Esophagus muscularis mucosa (tissue), 4 donors: ENCODE measurements around the gene ERAS. TPM values are rescaled to one million over a fixed set of nuclear protein-coding genes. Genes with fewer than 3 reads are reported as not detected.

Experiments used
- DNase-seq: peaks from one replicate; pipeline ENCODE4 v3.0.0-alpha.2; 2017; ENCODE audit errors: extremely low spot score
- H3K27ac ChIP-seq, 4 donors: fragments of 200-600 bp; sonication (generic); replicated peaks in 1 of 4; 1 replicate in 3 of 4; 2 replicates in 1 of 4; pipeline ENCODE4 v1.5.1; 2016 to 2019; ENCODE audit warnings: mild to moderate bottlenecking in 1 of 4
- H3K27me3 ChIP-seq, 4 donors: fragments of 200-600 bp; sonication (generic); one replicate each; pipeline versions ENCODE4 v1.5.1 to v1.6.0; 2016 to 2019
- H3K36me3 ChIP-seq, 4 donors: fragments of 200-600 bp; sonication (generic); one replicate each; pipeline ENCODE4 v1.5.1; 2016 to 2019
- H3K4me1 ChIP-seq, 4 donors: fragments of 200-600 bp; sonication (generic); one replicate each; pipeline ENCODE4 v1.5.1; 2016 to 2019
- H3K4me3 ChIP-seq, 4 donors: fragments of 200-600 bp; sonication (generic); 1 replicate in 2 of 4; 2 replicates in 2 of 4; pipeline ENCODE4 v1.5.1; 2016 to 2019; ENCODE audit warnings: mild to moderate bottlenecking in 4 of 4, moderate library complexity in 1 of 4
- H3K9me3 ChIP-seq, 4 donors: fragments of 200-600 bp; sonication (generic); 1 replicate in 3 of 4; 2 replicates in 1 of 4; pipeline ENCODE4 v1.5.1; 2016 to 2019
- EP300 ChIP-seq: sonication (generic); formaldehyde crosslinking; IDR thresholded peaks from one replicate; pipeline ENCODE4 v1.6.1; 2017; ENCODE audit warnings: antibody characterized with exemption
- POLR2A ChIP-seq: fragments of 450-650 bp; IDR thresholded peaks from one replicate; pipeline ENCODE4 v1.6.1; 2017; ENCODE audit warnings: antibody characterized with exemption, moderate library complexity, mild to moderate bottlenecking, low read depth
- POLR2AphosphoS5 ChIP-seq, 2 donors: sonication (generic); formaldehyde crosslinking; IDR thresholded peaks; one replicate each; pipeline ENCODE4 v1.6.1; 2017; ENCODE audit warnings: antibody characterized with exemption in 2 of 2
- WGBS: methylation state at CpG from one replicate; pipeline ENCODE4 v1.1.5; 2018; 5-methylcytosine and 5-hydroxymethylcytosine counted together
- intact Hi-C: fragments of 100-400 bp; cut with DNase I; formaldehyde crosslinking; loops from one replicate; pipeline ENCODE4 v1.15.1; 2023
- total RNA-seq, 4 donors: library from RNA; depleted of rRNA; stranded (reverse); fragments of >200 nt; gene quantifications; one replicate each; pipeline versions ENCODE4 v1.1.0 to v1.2.1, GENCODE V29; 2016
- TF ChIP-seq, protein P1 (sequence below), 3 experiments: fragments of 200-600 bp in 2 of 3; fragments of 450-650 bp in 1 of 3; sonication (generic) in 2 of 3; IDR thresholded peaks; one replicate each; pipeline ENCODE4 v1.5.1; 2017 to 2019; ENCODE audit warnings: antibody characterized with exemption in 3 of 3, mild to moderate bottlenecking in 2 of 3, moderate library complexity in 1 of 3

The ERAS gene
- total RNA-seq, 4 donors from 2014 or later = not detected

DNA sequence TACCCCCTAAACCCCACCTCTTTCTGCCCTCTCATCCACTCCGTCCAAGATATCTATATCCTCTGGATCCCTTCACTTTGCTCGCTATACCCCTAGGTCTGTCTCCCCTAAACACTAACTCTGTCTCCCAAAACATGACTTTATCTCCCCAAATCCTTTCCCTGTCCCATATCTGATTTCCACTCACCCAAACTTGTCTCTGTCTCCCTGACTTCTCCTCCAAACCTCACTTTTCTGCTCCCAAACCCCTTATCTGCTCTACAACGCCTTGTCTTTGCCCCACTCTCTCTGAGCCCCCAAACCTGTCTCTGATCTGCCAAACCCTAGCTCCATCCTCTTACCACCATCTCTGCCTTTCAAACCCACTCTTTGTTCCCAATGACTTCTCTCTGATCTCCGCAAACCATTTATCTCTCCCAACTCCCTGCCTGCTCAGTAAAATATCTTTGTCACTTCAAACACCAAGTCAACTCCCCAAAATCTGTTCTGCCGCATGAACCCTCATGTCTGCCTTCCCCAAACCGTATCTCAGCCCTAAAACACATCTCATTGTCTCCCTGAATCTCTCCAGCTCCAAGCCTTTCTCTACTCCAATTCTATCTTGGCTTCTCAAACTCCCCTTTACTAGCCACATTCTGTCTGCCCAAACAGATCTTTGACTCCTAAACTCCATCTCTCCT, 39.3 kb upstream of the ERAS start:
- TF ChIP-seq POLR2A (no peak), POLR2AphosphoS5 (IDR thresholded peaks at IDR 0.05) (no peak), EP300 (no peak)
- TF ChIP-seq, protein P1, sequence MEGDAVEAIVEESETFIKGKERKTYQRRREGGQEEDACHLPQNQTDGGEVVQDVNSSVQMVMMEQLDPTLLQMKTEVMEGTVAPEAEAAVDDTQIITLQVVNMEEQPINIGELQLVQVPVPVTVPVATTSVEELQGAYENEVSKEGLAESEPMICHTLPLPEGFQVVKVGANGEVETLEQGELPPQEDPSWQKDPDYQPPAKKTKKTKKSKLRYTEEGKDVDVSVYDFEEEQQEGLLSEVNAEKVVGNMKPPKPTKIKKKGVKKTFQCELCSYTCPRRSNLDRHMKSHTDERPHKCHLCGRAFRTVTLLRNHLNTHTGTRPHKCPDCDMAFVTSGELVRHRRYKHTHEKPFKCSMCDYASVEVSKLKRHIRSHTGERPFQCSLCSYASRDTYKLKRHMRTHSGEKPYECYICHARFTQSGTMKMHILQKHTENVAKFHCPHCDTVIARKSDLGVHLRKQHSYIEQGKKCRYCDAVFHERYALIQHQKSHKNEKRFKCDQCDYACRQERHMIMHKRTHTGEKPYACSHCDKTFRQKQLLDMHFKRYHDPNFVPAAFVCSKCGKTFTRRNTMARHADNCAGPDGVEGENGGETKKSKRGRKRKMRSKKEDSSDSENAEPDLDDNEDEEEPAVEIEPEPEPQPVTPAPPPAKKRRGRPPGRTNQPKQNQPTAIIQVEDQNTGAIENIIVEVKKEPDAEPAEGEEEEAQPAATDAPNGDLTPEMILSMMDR (IDR thresholded peaks at IDR 0.05) = no peak
- H3K27ac ChIP-seq = no peak overlapping the region
- intact Hi-C loops = no loop called here
- no peak overlapping the region for H3K4me3 ChIP-seq
- H3K4me1 ChIP-seq = no peaks in the 10 kb centered on the region
- H3K27me3 ChIP-seq = peaks cover 0 to 16% (median 0%) of the 10 kb centered on the region in 4 donors
- H3K36me3 ChIP-seq = no peaks in the 10 kb centered on the region
- 62% methylated on average over 6 of the region's 6 CpGs for WGBS
- no peak for DNase-seq
- no peaks in the 10 kb centered on the region for H3K9me3 ChIP-seq

- Histone ChIP-seq H3K4me1 (no peaks in the 10 kb centered on the region), H3K27ac (no peak overlapping the region), H3K27me3 (peaks cover 0 to 16% (median 0%) of the 10 kb centered on the region in 4 donors), H3K36me3 (no peaks in the 10 kb centered on the region), H3K4me3 (no peak overlapping the region), H3K9me3 (no peaks in the 10 kb centered on the region)
- intact Hi-C loops = no loop called here
- WGBS = 63% methylated on average over 17 of the region's 17 CpGs
- TF ChIP-seq POLR2A (no peak), POLR2AphosphoS5 (IDR thresholded peaks at IDR 0.05) (no peak), EP300 (no peak)
- TF ChIP-seq, protein P1 (IDR thresholded peaks at IDR 0.05) = no peak
- DNase-seq = no peak
Observed at GRCh38 chrX:48787505-48788443, 38.5 kb upstream of the ERAS start.

DNA sequence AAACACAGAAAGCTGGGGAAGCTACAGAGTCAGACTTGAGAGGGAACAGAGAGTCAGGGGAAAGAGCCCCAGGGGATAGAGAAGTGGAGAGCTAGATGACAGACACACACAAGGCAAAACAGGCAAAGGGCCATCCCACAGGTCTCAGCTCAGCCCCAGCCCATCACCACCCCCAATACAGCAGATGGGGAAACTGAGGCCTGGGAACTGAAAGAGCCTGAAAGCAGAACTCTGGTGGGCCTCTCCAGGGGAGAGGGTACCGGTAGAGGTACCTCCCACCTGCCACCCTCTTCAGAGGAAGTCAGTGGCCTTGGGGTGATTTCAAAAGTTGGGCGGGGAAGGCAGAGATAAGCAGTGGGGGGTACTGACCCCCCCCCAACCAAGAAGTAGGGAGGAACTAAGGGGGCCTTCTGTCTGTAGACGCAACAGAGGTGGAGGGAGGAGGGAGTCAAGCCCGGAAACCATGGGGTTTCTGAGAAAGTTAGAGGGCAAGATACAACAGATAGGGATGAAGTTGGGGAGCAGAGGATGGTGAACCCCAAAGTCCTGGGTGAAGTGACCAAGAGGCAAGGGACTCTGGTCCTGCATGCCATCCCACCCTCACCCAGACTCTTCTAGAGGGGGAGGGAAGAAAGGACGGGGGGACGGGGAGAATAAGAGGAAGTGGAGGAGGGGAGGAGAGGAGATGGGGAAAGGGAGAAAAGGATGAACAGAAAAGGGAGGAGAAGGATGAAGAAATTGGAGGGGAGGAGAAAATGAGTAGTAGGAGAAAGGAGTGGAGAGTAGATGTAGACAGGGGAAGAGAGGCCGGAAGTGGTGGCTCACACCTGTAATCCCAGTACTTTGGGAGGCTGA, 36.7 kb upstream of the ERAS start:
- H3K4me1 ChIP-seq = no peaks in the 10 kb centered on the region
- no peak overlapping the region for H3K27ac ChIP-seq
- no peak for DNase-seq
- WGBS = 68% methylated on average over 7 of the region's 7 CpGs
- H3K36me3 ChIP-seq = no peaks in the 10 kb centered on the region
- peaks cover 0 to 16% (median 0%) of the 10 kb centered on the region in 4 donors for H3K27me3 ChIP-seq
- TF ChIP-seq POLR2AphosphoS5 (IDR thresholded peaks at IDR 0.05) (no peak), POLR2A (no peak), EP300 (no peak)
- TF ChIP-seq, protein P1 (IDR thresholded peaks at IDR 0.05) = no peak
- H3K9me3 ChIP-seq = no peaks in the 10 kb centered on the region
- intact Hi-C loops = loop anchor here (10.0 kb wide), 1 partner anchor 145 kb away; no protein-coding TSS in a partner anchor
- no peak overlapping the region for H3K4me3 ChIP-seq

GRCh38 chrX:48790477-48790876, 35.8 kb upstream of the ERAS start:
- intact Hi-C loops = loop anchor here (10.0 kb wide), 1 partner anchor 146 kb away; no protein-coding TSS in a partner anchor
- Histone ChIP-seq H3K4me3 (no peak overlapping the region), H3K27ac (no peak overlapping the region), H3K4me1 (no peaks in the 10 kb centered on the region), H3K27me3 (peaks cover 0 to 16% (median 2%) of the 10 kb centered on the region in 4 donors), H3K9me3 (no peaks in the 10 kb centered on the region), H3K36me3 (no peaks in the 10 kb centered on the region)
- DNase-seq = no peak
- WGBS = 60% methylated on average over 5 of the region's 5 CpGs
- TF ChIP-seq, protein P1 (IDR thresholded peaks at IDR 0.05) = no peak
- no peak for TF ChIP-seq POLR2A
- no peak for TF ChIP-seq POLR2AphosphoS5 (IDR thresholded peaks at IDR 0.05)
- TF ChIP-seq EP300 = no peak
